Activated CD4-positive, CD25-positive, alpha-beta regulatory T cell (primary cell): Measurements from ENCODE around the gene IL1A.

Source experiments
- DNase-seq, 4 experiments: peaks; one replicate each; lab custom pipeline; 2025; lab: John Stamatoyannopoulos, UW

IL1A gene

GRCh38 chr2:112818094-112818902 lies 34.0 kb upstream of the IL1A start:
- DNase-seq: no peak

DNA sequence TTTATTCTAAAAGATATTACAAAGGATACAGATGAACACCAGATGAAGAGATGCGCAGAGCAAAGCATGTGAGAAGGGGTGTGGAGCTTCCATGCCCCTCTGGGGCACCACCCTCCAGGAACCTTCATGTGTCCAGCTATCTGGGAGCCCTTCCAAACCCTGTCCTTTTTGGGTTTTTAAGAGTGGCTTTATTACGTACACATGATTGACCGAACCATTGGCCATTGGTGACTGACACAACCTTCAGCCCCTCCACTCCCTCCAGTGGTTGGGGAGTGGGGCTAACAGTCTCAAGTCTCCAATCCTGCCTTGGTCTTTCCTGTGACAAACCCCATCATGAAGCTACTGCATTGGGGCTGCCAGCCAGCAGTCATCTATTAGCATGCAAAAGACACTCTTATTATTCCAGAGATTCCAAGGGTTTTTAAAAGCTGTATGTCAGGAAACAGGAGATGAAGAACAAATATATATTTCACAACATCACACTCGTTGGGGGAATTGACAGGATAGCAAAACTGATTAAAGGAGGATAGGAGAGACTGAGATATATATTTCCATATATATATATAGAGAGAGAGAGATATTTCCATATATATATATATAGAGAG lies 32.9 kb upstream of the IL1A start:
- DNase-seq: no peak

DNA sequence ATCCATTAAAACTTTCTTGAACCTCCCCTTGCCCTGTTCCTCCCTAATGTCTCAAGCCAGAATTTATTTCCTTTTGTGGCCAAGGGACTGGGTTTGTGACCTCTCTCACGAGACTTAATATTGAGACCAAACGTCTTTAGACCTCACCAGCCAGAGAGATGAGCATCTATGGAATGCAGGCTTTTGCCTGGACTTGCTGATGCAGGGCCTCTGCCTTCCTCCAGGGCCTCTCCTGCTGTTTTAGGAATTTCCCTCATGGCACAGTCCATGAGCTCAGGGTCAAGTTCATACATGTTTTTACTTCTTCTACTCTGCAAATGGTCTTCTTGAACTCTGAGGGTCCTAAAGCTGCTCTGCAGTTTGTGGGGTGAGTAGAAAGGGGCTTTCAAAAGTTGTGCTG lies 30.0 kb upstream of the IL1A start:
- no peak for DNase-seq

GRCh38 chr2:112813280-112813966 lies 29.1 kb upstream of the IL1A start:
- no peak for DNase-seq

DNA sequence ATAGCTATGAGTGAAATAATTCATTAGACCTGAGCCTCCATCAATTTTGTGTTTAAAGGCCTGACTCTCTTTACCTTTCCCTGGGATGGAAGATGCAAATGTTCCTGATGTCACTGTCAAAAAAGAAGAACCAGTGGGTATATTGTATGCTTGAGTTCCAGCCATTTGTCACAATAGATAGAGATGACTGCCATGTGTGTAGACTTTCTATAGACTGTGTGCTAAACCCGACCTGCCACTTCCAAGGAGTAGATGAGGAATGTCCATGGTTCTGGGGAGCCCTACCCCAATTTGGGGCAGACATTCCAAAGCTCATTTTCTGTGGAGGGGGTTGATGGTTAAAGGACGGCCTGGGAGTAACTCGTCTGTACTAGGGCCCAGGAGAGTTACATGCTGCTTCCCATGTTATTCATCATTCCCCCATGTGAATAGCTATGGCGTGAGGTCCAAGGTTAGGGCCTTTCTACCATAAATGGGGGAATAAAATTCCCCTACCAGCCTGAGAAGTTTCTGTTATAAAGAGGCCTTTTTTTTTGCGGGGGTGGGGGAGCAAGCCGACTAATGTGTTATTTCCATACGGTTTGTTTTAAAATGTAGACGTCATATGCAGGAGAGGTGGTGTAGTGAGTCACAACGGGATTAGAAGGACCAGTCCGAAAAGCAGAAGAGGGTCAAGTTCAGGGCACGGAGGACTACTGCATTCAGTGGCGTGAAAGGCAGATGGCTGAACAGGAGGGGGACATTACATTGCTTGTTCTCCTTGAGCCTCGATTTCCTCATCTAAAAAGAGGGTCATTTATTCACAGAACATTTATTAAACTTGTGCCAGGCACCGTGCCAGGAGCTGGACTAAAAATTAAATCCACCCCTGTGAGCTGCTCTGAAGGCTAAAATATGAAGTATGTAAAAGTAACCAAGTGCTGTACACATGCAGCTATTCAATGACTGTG lies 28.3 kb upstream of the IL1A start:
- no peak for DNase-seq

DNA sequence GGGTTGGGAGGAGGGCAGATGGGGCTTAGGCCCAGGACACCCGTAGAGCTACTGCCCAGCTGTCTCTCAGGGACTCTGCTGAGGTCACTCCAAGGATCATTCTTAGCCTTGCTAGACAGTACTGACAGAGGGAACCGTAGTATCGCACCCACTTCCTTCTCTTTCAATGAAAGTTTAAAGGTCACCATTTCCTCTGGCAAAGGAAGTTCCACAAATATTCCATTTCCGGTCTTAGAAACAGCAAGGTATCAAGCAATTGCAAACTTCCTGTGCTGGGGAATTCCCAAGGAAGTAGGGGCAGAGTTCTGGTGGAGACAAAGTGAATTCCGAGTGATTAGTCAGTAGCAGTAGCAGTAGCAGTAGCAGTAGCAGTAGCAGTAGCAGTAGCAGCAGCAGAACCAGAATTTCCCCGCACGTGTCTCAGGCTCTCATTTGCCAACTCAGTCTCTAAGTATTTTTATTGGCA lies 27.6 kb upstream of the IL1A start:
- no peak for DNase-seq

- no peak for DNase-seq
Measured at GRCh38 chr2:112811276-112811831, 27.1 kb upstream of the IL1A start.

- no peak for DNase-seq
Measured at GRCh38 chr2:112809112-112809511, 24.8 kb upstream of the IL1A start.

DNA sequence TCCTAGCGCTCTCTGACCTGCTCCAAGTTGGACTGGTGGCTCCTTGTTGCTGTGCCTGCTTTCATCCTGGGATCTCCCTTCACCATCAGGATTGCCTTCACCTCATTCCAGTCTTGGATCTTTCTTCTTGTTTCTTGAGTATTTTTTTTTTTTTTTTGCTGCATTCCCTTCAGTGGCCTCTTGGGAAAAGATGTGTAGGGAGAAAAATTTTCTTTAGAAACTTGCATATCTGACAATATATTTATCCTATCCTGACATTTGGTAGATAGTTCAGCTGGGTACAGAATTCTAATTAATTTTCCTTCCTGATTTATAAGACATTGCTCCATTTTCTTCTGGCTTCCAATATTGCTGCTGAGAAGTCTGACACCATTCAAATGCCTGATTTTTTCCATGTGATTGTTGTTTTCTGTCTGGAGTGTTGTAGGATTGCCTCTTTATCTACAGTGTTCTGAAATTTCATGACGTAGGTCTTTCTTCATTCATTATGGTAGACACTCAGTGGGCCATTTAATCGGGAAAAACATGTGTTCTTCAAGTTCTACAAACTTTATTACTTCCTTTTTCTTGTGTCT lies 23.0 kb upstream of the IL1A start:
- DNase-seq: no peak

GRCh38 chr2:112805542-112805941 lies 21.2 kb upstream of the IL1A start:
- no peak for DNase-seq

DNA sequence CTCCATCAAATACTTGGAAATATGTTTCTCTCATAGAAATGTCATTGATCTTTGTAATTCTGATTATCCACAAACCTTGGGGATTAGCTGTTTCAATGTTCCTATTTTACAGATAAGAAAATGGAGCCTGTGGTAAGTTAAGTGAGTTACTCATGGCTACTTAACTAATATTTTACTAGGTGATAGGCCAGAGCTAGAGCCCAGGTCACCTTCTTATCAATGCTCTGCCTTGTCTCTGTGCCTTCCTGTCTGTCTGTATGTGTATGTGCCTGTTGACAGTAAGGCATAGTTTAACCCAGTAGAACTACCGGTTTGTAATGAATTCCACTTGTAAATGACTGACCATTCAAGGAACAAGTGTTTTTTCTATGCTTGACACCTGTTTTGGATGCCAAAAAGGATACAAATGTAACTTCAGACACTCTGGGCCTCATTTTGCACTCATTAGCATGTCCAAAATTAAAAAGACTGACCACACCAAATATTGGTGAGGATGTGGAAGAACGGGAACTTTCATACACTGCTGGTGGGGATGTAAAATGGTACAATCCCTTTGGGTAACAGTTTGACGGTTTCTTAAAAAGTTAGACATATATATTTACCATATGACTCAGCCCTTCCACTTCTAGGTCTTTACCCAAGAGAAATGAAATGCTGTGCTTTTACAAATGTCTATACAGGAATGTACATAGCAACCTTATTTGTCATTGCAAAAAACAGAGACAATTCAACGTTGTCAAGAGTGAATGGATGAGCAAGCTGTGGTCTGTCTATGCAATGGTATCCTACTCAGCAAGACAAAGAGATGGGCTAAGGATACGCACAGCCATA lies 19.6 kb upstream of the IL1A start:
- no peak for DNase-seq

- DNase-seq: no peak
Measured at GRCh38 chr2:112800881-112801583, 16.7 kb upstream of the IL1A start.

GRCh38 chr2:112798979-112799975 lies 15.0 kb upstream of the IL1A start:
- no peak for DNase-seq

GRCh38 chr2:112796486-112796885 lies 12.2 kb upstream of the IL1A start:
- DNase-seq: no peak

- DNase-seq: no peak
Measured at GRCh38 chr2:112795774-112796173, 11.5 kb upstream of the IL1A start.

DNA sequence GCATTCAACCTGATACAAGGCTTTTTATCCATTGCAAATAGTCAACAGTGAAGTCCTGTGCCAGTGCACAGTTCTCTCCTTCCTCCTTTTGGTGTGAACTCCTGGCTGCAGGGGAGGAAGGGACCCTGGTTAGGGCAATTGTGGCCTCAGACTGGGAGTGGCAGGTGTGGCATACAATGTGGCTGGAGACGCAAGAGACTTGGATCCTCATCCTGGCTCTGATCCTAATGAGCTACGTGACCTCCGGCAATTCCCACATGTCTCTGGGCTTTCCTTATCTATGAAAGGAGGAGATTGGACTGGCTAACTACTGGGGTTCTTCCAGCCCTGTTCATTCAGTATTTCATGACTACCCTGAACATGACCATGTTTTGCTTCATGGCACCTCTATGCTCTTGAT lies 10.5 kb upstream of the IL1A start:
- DNase-seq: no peak

DNA sequence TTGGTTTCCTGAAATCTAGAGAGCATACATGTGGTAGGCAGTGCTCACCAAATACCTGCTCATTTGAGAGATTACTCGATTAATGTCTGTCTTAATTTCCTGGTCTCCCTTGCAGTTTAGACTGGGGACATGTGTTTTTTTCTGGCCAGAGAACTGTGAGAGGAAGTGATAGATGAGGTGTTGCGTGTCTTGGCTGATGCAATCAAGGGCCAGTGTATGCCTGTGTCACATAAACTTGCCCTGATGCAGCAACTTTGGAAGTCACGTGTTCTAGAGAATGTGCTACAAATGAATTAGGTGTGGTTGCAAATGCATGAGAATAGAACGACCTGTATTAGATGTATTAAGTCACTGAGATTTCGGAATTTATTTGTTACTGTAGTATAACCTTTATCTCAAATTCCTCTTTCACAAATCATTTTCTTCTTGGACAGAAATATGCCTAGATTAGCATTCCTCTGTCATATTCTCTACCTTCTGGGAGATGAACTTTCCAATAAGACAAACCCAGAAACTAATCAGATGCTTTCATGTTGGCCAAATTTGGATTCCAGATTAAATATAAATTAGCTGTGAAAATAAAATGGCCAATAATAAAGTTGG lies 9.9 kb upstream of the IL1A start:
- no peak for DNase-seq

DNA sequence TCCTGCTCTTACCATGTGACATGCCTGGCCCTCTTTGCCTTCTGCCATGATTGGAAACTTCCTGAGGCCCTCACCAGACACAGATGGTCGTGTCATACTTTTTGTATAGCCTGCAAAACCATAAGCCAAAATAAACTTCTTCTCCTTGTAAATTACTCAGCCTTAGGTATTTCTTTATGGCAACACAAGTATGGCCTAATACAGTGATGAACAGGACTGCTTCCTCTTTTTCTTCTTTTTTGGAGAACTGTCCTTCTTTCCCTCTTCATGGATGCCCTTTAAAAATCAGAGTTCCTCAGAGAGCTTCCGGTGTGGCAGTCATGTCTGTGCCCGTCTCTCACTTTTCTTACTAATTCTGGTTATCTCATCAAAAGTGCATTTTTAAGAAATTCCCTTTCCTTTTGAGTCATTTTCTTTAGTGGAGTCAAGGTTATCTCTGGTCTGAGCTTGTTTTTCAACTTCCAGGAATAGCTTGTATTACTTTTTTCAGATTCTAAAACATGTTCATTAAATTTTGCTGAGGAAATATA lies 9.2 kb upstream of the IL1A start:
- no peak for DNase-seq
